Measurements from ENCODE around the gene RAD51D. TPM values are rescaled to one million over a fixed set of nuclear protein-coding genes. Genes with fewer than 3 reads are reported as not detected.

The RAD51D gene
- total and polyA plus RNA-seq, 2 donors (not counting 1 experiment from before 2014, with no cell fraction given) = 12.6 to 15.6 TPM

DNA sequence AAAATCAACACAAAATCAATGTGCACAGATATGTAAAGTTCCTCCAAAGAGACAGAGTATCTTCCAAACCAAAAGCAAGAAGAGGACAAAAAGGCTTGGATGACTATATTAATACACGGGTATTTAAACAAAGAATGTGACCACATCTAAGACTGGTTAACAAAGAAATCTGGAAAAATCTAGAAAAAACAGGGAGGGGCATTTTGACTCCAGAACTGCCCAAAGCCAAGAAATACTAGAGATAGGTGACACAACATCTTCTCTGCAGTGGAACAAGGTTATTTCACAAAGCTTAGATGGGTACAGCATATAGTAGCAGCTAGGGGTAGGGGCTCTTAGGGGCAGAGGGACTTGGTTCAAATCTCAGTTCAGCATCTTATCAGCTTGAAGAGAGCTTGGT lies 66.5 kb downstream of the RAD51D start:
- Histone ChIP-seq H3K9ac (ENCODE audit: insufficient read depth, low read length) (no peak overlapping the region), H3K79me2 (ENCODE audit: control insufficient read depth, insufficient read depth, low read length) (peaks cover 18% of the 10 kb centered on the region), H2AFZ (ENCODE audit: low read length) (no peak overlapping the region), H3K36me3 (ENCODE audit: control insufficient read depth, insufficient read depth, low read length) (no peaks in the 10 kb centered on the region), H4K20me1 (ENCODE audit: control insufficient read depth, extremely low read depth, insufficient read depth, low read length) (no peaks in the 10 kb centered on the region), H3K4me3 (replicated peaks in 1 of 4; ENCODE audit: control extremely low read depth in 1 of 4, insufficient read depth in 1 of 4, low read depth in 3 of 4, low read length in 4 of 4) (no peak overlapping the region), H3K4me2 (ENCODE audit: extremely low read depth, insufficient read depth, low read length) (no peak overlapping the region), H3K9me3 (ENCODE audit: control insufficient read depth, insufficient read depth, low read depth, low read length) (no peaks in the 10 kb centered on the region), H3K4me1 (ENCODE audit: control insufficient read depth, extremely low read depth, insufficient read depth, low read length) (peaks cover 7% of the 10 kb centered on the region), H3K27me3 (ENCODE audit: control insufficient read depth, insufficient read depth, low read length) (no peaks in the 10 kb centered on the region), H3K27ac (ENCODE audit: insufficient read depth, low read length) (no peak overlapping the region)
- peak in 1 of 2 donors; percentile 7 for DNase-seq (ENCODE audit: low read depth in 2 of 2)
- no peak for TF ChIP-seq EZH2 (IDR thresholded peaks at IDR 0.05; ENCODE audit: low read length, missing control alignments)
- TF ChIP-seq, protein P1, sequence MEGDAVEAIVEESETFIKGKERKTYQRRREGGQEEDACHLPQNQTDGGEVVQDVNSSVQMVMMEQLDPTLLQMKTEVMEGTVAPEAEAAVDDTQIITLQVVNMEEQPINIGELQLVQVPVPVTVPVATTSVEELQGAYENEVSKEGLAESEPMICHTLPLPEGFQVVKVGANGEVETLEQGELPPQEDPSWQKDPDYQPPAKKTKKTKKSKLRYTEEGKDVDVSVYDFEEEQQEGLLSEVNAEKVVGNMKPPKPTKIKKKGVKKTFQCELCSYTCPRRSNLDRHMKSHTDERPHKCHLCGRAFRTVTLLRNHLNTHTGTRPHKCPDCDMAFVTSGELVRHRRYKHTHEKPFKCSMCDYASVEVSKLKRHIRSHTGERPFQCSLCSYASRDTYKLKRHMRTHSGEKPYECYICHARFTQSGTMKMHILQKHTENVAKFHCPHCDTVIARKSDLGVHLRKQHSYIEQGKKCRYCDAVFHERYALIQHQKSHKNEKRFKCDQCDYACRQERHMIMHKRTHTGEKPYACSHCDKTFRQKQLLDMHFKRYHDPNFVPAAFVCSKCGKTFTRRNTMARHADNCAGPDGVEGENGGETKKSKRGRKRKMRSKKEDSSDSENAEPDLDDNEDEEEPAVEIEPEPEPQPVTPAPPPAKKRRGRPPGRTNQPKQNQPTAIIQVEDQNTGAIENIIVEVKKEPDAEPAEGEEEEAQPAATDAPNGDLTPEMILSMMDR (conservative IDR thresholded peaks at IDR 0.05 in 1 of 2, IDR thresholded peaks at IDR 0.05 in 1 of 2; ENCODE audit: low read depth in 1 of 2, low read length in 2 of 2) = no peak

DNA sequence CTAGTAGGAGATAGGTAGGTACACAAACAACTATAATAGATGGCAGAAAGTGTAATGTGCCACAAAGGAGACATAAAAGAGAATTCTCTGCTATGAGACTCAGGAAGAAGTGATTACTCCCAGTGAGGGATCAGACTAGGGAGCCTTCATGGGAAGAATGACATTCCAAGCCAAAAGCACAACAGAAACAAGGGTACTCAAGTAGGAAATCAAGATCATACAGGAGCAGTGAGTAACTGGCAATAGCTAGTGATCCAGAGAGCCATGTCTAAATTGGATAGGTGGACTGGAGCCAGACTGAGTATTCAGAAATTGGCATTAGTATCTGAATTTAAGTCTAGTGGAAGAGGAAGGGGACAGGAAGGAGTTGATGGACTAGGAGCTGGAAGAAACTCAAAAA lies 66.9 kb downstream of the RAD51D start:
- no peaks in the 10 kb centered on the region for H3K27me3 ChIP-seq (ENCODE audit: control insufficient read depth, insufficient read depth, low read length)
- H3K4me2 ChIP-seq (ENCODE audit: extremely low read depth, insufficient read depth, low read length) = no peak overlapping the region
- no peaks in the 10 kb centered on the region for H3K36me3 ChIP-seq (ENCODE audit: control insufficient read depth, insufficient read depth, low read length)
- H3K9me3 ChIP-seq (ENCODE audit: control insufficient read depth, insufficient read depth, low read depth, low read length) = no peaks in the 10 kb centered on the region
- peak in 1 of 2 donors; percentile 45 for DNase-seq (ENCODE audit: low read depth in 2 of 2)
- H3K79me2 ChIP-seq (ENCODE audit: control insufficient read depth, insufficient read depth, low read length) = peaks cover 18% of the 10 kb centered on the region
- H3K27ac ChIP-seq (ENCODE audit: insufficient read depth, low read length) = no peak overlapping the region
- H2AFZ ChIP-seq (ENCODE audit: low read length) = no peak overlapping the region
- no peaks in the 10 kb centered on the region for H4K20me1 ChIP-seq (ENCODE audit: control insufficient read depth, extremely low read depth, insufficient read depth, low read length)
- TF ChIP-seq, protein P1 (conservative IDR thresholded peaks at IDR 0.05 in 1 of 2, IDR thresholded peaks at IDR 0.05 in 1 of 2; ENCODE audit: low read depth in 1 of 2, low read length in 2 of 2) = no peak
- TF ChIP-seq EZH2 (IDR thresholded peaks at IDR 0.05; ENCODE audit: low read length, missing control alignments) = no peak
- no peak overlapping the region for H3K9ac ChIP-seq (ENCODE audit: insufficient read depth, low read length)
- peaks cover 7% of the 10 kb centered on the region for H3K4me1 ChIP-seq (ENCODE audit: control insufficient read depth, extremely low read depth, insufficient read depth, low read length)
- H3K4me3 ChIP-seq (replicated peaks in 1 of 4; ENCODE audit: control extremely low read depth in 1 of 4, insufficient read depth in 1 of 4, low read depth in 3 of 4, low read length in 4 of 4) = no peak overlapping the region

DNA sequence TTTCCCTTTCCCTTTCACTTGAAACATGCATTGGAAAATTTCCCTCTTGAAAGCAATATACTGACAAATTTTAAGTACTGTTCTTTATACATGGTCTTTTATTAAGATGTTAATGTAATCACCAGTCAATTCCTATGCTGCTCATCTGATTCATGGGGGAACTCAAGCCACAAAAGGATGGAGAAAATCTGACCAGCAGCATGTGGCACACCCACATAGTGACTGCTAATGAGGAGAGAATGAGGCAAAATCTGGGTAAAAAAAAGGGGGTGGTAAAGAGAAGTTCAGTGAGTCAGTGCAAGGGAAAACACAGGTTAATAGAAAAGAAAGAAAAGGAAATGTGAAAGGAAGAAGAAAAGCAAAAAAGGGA lies 67.4 kb downstream of the RAD51D start:
- Histone ChIP-seq H3K9ac (ENCODE audit: insufficient read depth, low read length) (no peak overlapping the region), H2AFZ (ENCODE audit: low read length) (no peak overlapping the region), H3K9me3 (ENCODE audit: control insufficient read depth, insufficient read depth, low read depth, low read length) (no peaks in the 10 kb centered on the region), H3K27me3 (ENCODE audit: control insufficient read depth, insufficient read depth, low read length) (no peaks in the 10 kb centered on the region), H4K20me1 (ENCODE audit: control insufficient read depth, extremely low read depth, insufficient read depth, low read length) (no peaks in the 10 kb centered on the region), H3K4me1 (ENCODE audit: control insufficient read depth, extremely low read depth, insufficient read depth, low read length) (peaks cover 7% of the 10 kb centered on the region), H3K79me2 (ENCODE audit: control insufficient read depth, insufficient read depth, low read length) (peaks cover 18% of the 10 kb centered on the region), H3K36me3 (ENCODE audit: control insufficient read depth, insufficient read depth, low read length) (no peaks in the 10 kb centered on the region), H3K27ac (ENCODE audit: insufficient read depth, low read length) (no peak overlapping the region), H3K4me2 (ENCODE audit: extremely low read depth, insufficient read depth, low read length) (peak overlapping the region; percentile 37), H3K4me3 (replicated peaks in 1 of 4; ENCODE audit: control extremely low read depth in 1 of 4, insufficient read depth in 1 of 4, low read depth in 3 of 4, low read length in 4 of 4) (no peak overlapping the region)
- DNase-seq (ENCODE audit: low read depth in 2 of 2) = peak; percentile 33 to 84
- TF ChIP-seq EZH2 (IDR thresholded peaks at IDR 0.05; ENCODE audit: low read length, missing control alignments) = no peak
- TF ChIP-seq, protein P1 (conservative IDR thresholded peaks at IDR 0.05 in 1 of 2, IDR thresholded peaks at IDR 0.05 in 1 of 2; ENCODE audit: low read depth in 1 of 2, low read length in 2 of 2) = no peak

All from fibroblast of lung (primary cell).